HG02885 (cell line): ENCODE data around the gene IFT57.
"Not testable (repeated sequence)": the region's sequence is repeated elsewhere in the genome, so short reads cannot be mapped to it uniquely, and the experiment has no call there.

Experiments used
- ATAC-seq: cut with Tn5 transposase; IDR thresholded peaks from one replicate; pipeline ENCODE4 v1.9.1; 2021; ENCODE audit warnings: mild to moderate bottlenecking; ENCODE audit not compliant: unreplicated experiment, poor library complexity

The IFT57 gene

DNA sequence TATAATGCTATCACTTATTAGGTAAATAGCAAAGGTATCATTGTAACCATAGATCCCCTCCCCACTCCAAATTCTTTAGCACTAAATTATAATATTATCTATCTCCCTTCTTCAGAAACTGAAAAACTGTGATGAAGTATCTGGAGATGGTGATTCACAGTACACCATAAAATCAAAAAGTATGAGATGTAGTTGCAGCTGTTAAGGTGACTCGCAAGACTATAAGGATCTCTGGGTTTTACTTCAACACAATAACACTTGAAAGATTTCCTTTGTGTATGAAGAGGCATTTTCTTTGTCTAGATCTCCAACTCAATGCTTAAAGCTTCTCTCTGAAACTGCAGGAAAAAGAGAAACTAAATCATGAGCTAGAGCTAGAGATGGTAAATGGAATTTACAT is 46.9 kb downstream of the IFT57 start:
- ATAC-seq: no peak

DNA sequence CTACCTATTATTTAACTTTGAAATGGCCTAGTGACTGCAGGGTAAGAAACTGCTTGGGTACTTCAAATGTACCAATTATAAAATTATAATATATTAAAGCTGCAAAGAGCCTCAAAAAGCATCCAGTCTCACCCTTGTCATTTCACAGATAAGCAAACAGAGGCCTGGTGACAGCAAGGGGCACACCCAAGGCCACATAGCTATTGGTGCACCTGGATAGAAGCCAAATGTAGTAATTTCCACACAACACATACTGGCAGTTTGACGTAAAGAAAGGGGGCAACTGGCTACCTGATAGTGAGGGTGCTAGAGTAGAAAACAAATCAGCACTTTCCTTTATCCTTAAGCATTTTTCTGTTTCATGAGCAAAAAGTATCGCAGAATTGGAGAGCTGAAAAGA is 51.1 kb downstream of the IFT57 start:
- ATAC-seq: no peak

DNA sequence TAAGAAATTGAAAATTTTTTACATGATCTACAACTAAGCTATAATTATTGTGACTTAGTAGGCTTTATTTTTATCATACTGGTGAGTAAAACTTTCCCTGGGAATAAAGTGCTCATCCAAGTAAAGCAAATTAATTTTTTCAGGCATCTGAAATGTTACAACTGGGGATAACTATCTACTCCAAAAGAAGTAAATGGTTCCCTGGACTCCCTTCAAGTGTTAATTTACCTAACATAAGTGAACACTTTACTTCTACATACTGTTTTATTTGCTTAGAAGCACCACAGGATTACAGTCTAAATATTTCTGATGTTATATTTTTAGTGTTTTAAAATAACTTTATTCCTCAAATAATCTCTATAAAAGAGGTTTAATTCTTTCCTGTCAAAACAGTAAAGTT is 57.8 kb downstream of the IFT57 start:
- ATAC-seq: no peak

DNA sequence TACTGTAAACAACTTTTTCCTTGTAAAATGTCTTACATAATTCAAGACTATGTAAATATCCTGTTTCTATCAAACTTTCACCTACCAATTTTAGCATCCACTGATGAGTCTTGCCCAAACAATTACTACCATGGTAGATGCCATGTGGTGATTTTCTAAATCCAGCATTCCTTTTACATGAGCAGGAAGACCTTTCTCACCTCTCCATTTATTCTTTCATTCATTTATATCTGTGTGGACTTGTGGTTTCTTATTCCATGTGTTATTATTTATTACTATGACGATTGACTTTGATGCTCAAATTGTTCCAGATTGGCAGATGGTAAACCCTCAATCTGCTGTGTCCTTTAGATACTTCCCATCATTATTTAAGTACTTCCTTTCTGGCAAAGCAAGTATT is 62.4 kb downstream of the IFT57 start:
- ATAC-seq: no peak

DNA sequence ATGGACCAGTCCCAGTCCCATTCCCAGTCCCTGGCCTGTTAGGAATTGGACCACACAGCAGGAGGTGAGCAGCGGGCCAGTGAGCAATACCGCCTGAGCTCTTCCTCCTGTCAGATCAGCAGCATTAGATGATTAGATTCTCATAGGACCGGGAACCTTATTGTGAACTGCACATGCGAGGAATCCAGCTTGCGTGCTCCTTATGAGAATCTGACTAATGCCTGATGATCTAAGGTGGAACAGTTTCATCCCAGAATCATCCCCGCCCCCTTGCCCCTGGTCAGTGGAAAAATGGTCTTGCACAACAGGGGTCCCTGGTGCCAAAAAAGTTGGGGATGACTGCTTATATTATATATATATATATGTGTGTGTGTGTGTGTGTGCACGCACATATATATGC is 63.1 kb downstream of the IFT57 start:
- no peak for ATAC-seq

DNA sequence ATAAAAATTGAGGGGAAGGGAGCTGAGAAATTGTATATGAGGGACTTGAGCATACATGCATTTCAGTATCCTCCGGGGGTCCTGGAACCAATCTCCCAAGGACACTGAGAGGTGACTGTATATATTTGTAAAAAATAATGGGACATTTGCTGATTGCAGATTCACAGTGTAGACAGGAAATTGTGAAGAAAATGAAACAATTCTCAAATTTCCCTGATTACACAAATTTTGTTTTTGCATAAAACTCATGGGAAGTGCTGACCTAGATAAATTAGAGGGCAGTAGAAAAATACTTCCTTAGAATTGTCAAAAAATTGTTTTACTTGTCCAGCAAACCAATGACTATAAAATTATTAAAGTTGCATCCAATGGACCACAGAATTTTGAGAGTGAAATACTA is 64.0 kb downstream of the IFT57 start:
- no peak for ATAC-seq

DNA sequence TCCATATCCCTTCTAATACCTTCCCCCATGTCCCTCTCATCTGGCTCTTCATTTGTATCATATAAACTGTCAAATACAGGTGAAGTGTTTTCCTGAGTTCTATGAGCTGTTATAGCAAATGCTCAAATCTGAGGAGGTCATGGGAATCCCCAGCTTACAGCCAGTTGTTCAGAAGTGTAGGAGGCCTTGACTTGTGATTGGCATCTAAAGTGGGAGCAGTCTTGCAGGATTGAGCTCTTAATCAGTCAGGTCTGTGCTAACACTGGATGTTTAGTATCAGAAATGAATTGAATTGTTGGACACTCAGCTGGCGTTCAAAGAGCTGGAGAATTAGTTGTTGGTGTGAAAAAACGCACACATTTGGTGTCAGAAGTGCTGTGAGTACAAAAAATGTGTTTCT is 65.0 kb downstream of the IFT57 start:
- no peak for ATAC-seq

DNA sequence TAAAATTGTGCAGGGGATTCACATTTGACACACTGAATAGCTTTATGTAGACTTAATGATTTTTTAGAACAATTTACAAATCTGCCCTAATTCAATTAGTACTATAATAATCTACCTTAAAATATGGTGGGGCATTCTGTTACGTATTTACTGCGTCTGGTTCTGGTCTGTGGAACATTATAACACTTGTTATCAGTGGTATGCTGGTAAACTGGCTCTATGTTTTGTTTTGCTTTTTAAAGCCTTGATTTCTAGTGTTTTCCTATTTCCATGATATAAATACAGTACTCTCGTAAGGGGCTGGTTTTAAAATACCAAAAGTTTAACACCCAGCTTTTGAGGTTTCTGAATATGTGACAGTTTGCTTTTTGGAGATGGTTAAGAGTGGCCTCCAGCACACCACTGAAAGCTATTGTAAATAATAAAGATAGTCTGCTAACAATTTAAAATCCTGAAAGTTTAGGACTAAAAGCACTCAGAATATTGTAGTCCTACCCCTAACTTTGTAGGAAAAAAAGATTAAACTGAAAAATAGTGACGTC is 65.8 kb downstream of the IFT57 start:
- ATAC-seq: no peak

DNA sequence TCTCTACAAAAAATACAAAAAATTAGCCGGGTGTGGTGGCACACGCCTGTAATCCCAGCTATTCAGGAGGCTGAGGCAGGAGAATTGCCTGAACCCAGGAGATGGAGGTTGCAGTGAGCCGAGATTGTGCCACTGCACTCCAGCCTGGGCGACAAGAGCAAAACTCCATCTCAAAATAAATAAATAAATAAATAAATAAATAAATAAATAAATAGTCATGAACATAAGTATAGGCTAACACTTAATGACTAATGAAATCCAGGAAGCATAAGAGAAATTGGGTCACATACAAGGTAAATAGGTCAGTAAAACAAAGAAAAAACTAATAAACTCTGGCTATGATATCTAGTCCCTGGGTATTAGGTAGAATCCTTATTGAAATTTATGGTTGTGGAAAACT is 66.6 kb downstream of the IFT57 start:
- not testable (repeated sequence) for ATAC-seq

DNA sequence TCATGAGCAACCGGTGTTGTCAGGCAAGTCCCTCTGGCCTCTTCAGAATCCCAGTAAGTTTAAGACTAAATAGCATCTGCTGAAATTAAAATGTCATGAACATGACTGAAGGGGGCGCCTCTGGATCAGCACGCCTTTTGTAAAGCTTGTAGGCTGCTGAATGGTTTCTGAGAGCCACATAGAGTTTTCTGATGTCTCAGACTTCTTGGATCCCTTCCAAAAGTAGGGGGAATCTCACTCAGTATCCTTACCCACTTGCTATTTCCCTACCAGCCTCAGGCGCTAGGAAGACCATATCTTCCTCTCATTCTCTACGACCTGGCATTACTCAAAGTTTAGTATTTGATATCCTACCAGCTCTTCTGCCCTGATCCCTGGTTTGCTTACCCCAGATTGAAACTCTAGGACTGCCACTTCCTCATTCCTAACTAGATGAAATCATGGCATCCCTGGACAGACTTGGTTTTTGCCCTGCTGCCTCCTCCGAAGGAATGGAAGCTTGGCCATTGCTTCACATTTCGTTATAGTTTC is 68.7 kb downstream of the IFT57 start:
- ATAC-seq: peak; percentile 75

DNA sequence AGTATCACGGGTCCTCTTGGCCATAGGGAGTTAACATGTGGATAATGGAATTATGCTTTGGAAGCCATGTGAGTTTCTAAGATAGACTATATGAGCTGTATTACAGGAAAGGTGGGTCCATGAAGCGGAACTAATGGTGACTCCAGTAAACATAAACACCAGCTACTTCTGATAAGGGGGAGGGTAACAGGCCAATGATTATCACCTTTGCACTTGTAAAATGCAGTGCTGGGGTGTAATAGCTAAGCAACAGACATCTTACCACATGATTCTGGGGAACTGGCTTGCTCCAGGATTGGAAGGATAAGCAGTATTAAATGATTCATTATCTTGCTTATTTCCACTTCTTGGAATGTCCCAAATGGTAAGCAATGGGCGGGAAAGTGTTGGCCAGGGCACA is 70.0 kb downstream of the IFT57 start:
- ATAC-seq: no peak

DNA sequence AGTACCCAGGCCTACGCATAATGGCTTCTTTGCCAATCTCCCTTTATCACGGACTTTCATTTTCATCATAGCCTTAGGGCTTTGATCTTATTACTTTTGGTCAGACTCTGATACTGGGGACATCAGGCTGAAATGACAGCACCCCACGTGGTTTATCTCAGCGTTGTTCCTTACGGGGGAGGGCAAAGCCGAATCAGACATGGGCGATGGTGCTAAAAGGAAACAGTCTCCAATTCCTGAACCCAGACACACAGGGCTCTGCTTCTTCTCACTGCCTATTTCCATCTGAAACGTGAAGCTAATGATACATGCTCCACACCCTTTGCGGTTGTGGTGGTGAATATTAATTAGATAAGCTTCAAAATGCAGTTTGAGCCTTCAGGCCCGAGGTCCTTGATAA is 72.0 kb downstream of the IFT57 start:
- no peak for ATAC-seq

DNA sequence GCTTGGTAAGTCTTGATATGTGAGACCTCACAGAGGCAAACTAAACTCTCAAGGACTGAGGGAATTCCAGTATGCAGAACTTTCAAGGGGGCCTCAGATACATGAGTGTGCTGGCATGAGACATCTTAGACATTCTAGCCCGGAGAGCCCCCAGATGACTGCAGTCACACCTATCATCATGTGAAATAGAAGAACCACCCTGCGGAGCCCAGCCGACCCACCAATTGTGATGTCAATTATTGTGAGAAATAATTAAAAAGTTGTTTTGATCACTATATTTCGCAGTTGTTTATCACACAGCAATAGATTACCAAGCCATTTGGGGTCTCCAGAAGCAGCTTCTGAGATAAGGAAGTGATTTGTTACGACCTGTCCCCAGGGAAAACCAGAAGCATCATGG is 76.1 kb downstream of the IFT57 start:
- ATAC-seq: no peak

DNA sequence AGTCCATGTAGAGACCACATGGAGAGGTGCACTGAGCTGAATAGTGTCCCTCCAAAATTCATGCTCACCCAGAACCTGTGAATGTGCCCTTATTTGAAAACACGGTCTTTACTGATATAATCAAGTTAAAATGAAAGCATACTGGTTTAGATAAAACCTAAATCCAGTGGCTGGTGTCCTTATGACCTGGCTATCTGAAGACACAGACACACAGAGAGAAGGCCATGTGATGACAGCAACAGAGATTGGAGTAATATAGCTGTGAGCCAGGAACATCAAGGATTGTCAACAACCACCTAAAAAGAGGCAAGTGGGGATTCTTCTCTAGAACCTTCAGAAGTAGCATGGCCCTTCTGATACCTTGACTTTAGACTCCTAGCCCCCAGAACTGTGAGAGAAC is 76.6 kb downstream of the IFT57 start:
- no peak for ATAC-seq

DNA sequence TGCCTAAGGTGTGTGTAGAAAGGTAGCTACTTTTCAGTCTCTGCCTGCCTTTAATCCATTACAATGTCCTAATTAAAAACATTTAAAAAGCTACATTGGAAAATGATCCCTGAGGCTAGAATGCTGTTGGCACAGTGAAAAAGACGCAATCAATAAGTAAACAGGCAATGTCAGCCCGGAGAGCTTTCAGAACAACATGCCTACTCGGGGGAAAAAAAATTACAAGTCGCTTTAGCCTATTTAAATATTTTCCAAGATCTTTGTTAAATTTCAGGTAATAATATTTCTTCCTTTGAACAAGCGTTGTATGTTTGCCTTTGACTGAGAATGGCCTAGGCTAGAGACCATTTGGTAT is 84.8 kb downstream of the IFT57 start:
- ATAC-seq: no peak

DNA sequence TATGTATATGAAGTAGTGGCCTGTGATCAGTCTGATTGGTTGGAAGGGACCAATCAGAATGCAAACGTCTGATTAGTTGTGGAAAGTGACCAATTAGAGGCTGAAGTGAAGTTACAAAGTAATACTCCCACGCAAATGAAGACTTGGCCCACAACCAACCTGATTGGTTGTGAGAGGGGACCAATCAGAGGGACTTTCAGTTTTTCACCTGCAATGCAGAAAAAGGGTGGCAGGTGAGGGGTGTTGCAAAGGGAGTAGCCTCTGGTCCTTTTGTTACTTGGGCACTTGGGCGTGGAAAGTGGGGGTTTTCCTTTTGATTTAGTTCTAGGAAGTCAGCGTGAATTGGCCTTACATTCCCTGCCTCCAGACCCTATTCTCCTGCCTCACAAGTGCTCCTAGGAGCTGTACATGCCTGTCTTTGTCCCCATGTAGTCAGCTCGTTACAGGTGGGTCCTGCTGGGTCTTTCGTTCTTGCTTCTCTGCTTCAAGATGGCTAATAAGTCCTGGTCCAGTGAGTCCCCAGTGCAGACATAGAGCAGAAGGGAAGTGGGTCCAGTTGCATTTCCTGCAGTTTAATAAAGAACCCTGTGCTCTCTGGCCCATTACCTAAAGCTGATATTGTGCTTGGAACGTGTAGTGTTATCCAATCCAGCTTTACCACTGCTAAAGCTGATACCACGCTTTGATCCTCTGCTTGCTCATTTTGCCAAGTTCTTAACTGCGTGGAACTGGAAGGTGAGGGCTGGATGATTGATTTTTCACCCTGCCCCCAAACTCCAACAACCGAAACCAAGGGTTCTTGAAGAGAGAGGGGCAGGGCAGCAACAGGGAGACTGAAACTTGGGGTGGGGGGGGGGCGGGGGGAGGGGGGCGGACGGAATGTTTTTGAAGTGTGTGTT is 85.4 kb downstream of the IFT57 start:
- ATAC-seq: no peak

DNA sequence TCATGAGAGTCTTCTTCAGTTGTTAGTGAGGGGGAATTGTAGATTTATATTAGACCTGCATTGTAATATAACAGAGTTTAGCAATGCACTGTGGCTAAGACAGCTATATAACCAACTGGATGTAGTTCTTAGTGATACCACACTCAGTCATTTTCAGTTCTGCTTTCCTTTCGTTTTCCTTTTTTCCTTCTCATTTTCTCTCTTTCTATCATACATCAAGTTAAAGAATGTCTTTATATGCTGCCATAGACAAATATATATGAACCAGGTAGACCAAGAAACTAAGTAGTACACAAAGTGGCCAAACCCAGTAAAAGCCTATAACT is 87.7 kb downstream of the IFT57 start:
- peak; percentile 47 for ATAC-seq

DNA sequence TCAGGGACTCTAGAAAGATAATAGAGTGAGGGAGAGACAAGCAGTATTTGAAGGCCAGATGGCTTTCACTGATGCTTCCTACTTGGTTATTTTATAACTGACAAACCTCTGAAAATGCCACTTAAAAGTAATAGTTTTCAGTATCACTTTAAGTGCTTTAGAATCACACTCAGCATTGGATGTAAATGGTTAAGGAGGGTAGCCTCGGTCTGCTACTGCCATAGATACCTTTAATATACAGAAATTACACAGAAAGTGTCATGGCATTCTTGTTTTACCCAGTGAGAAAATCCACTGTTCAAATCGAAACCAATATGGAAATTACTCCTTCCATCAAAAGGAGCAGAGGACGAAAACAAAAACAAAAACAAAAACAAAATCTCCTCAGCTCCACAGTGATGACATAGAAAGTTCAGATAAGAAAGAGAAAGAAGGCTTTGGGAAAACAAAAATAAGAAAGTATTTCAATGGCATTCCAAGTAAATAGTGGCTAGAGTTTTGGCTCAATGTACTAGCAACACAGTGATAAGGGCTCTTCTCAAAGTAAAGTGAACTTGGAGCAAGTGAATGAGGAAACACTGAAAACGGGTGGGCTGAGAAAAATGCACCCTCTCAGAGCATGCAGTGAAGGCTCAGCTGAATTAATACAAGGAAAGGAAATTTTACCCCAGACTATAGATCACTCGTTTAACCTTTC is 88.2 kb downstream of the IFT57 start:
- peak; percentile 28 for ATAC-seq

DNA sequence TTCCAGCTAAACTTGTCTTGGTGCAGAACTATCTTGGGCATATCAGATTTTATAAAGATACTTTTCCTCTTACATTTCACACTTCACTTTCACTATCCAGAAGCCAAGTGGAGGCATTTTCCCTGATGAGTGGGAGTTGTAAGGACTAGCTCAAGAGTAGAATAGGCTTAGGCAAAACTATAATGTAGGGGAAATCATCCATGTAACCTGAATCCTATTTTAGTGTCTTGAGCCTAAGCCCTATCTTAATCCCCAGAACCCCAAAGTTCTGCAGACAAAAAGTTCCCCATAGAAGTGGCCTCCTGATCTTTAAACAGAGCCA is 89.2 kb downstream of the IFT57 start:
- no peak for ATAC-seq

DNA sequence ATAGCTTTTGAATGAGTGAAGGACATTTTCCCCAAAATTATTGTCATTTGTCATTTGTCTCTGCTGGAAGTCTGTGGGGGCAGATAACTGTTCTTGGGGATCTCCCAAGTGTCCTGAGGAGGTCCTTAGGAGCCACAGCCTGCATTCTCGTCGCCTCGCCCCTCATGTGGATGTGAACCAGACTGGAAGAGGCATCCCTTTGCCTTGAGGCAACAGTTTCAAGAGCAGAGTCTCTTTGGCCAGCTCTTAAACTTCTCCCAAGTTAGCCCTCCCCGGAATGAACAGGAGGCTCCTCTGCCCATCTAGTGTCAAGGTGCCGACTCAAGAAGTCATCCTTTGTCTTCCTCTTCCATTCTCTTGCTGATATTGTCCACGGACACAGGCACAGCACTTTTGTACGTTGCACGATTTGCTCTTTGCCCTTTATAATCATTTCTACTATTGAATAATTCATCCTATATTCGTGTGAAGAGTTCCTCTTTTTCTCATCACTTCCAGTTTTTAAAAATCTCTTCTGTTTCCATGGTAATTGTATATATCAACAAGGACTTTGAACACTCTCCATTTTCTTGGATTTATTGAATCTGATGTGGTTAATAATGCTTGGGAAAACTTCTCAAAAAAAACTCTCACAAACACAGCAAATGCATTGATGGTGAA is 90.6 kb downstream of the IFT57 start:
- no peak for ATAC-seq
